Ascending aorta (tissue), 2 donors: Measurements from ENCODE around the gene PTPRB. TPM values are rescaled to one million over a fixed set of nuclear protein-coding genes. Genes with fewer than 3 reads are reported as not detected.
"Not testable (repeated sequence)": the region's sequence is repeated elsewhere in the genome, so short reads cannot be mapped to it uniquely, and the experiment has no call there.

Source experiments
- DNase-seq, 2 donors: peaks; one replicate each; pipeline ENCODE4 v3.0.0-alpha.2; 2019; ENCODE audit warnings: low spot score in 2 of 2
- H3K27ac ChIP-seq, 2 donors: fragments of 200-600 bp; sonication (generic); one replicate each; pipeline ENCODE4 v1.5.1; 2016 to 2017; ENCODE audit warnings: mild to moderate bottlenecking in 1 of 2
- H3K27me3 ChIP-seq: fragments of 200-600 bp; sonication (generic); one replicate; pipeline ENCODE4 v1.5.1; 2017
- H3K36me3 ChIP-seq, 2 donors: fragments of 200-600 bp; sonication (generic); one replicate each; pipeline ENCODE4 v1.5.1; 2016
- H3K4me1 ChIP-seq, 2 donors: fragments of 200-600 bp; sonication (generic); one replicate each; pipeline ENCODE4 v1.5.1; 2016 to 2017; ENCODE audit warnings: mild to moderate bottlenecking in 1 of 2
- H3K4me3 ChIP-seq, 2 donors: fragments of 200-600 bp; sonication (generic); one replicate each; pipeline ENCODE4 v1.5.1; 2016 to 2017; ENCODE audit warnings: mild to moderate bottlenecking in 1 of 2
- H3K9me3 ChIP-seq, 2 donors: fragments of 200-600 bp; sonication (generic); one replicate each; pipeline ENCODE4 v1.5.1; 2016
- CTCF ChIP-seq, 3 experiments: fragments of 200-600 bp in 2 of 3; fragments of 450-650 bp in 1 of 3; sonication (generic) in 2 of 3; IDR thresholded peaks; one replicate each; pipeline ENCODE4 v1.5.1; 2016 to 2019; ENCODE audit warnings: antibody characterized with exemption in 3 of 3, mild to moderate bottlenecking in 1 of 3, moderate library complexity in 1 of 3
- intact Hi-C: fragments of 100-400 bp; cut with DNase I; formaldehyde crosslinking; loops from one replicate; pipeline ENCODE4 v1.15.1; 2023
- total RNA-seq: library from RNA; depleted of rRNA; stranded (reverse); fragments of >200 nt; gene quantifications from one replicate; pipeline ENCODE4 v1.1.0, GENCODE V29; 2016

Gene PTPRB
- total RNA-seq, 1 donor from 2014 or later, result 49.5 TPM

GRCh38 chr12:70520847-70521246 lies 116.4 kb downstream of the PTPRB start:
- H3K4me1 ChIP-seq, result no peaks in the 10 kb centered on the region
- H3K27me3 ChIP-seq, result no peaks in the 10 kb centered on the region
- TF ChIP-seq CTCF (IDR thresholded peaks at IDR 0.05), result no peak
- intact Hi-C loops, result no loop called here
- H3K36me3 ChIP-seq, result no peaks in the 10 kb centered on the region
- no peaks in the 10 kb centered on the region for H3K9me3 ChIP-seq
- H3K27ac ChIP-seq, result no peak overlapping the region
- H3K4me3 ChIP-seq, result no peak overlapping the region
- no peak for DNase-seq

- intact Hi-C loops, result no loop called here
- Histone ChIP-seq H3K4me3 (no peak overlapping the region), H3K36me3 (no peaks in the 10 kb centered on the region), H3K9me3 (no peaks in the 10 kb centered on the region), H3K4me1 (no peaks in the 10 kb centered on the region), H3K27ac (no peak overlapping the region), H3K27me3 (no peaks in the 10 kb centered on the region)
- TF ChIP-seq CTCF (IDR thresholded peaks at IDR 0.05), result no peak
- DNase-seq, result no peak
Measured at GRCh38 chr12:70513426-70513825, 123.8 kb downstream of the PTPRB start.

- DNase-seq, result no peak
- Histone ChIP-seq H3K9me3 (no peaks in the 10 kb centered on the region), H3K27me3 (no peaks in the 10 kb centered on the region), H3K4me3 (no peak overlapping the region), H3K27ac (no peak overlapping the region), H3K4me1 (no peaks in the 10 kb centered on the region), H3K36me3 (no peaks in the 10 kb centered on the region)
- TF ChIP-seq CTCF (IDR thresholded peaks at IDR 0.05), result no peak
- intact Hi-C loops, result no loop called here
Measured at GRCh38 chr12:70508178-70508577, 129.1 kb downstream of the PTPRB start.

- no peaks in the 10 kb centered on the region for H3K4me1 ChIP-seq
- DNase-seq, result no peak
- H3K27ac ChIP-seq, result no peak overlapping the region
- no peaks in the 10 kb centered on the region for H3K9me3 ChIP-seq
- no peak for TF ChIP-seq CTCF (IDR thresholded peaks at IDR 0.05)
- intact Hi-C loops, result no loop called here
- no peaks in the 10 kb centered on the region for H3K27me3 ChIP-seq
- H3K36me3 ChIP-seq, result no peaks in the 10 kb centered on the region
- H3K4me3 ChIP-seq, result no peak overlapping the region
Measured at GRCh38 chr12:70507442-70507841, 129.8 kb downstream of the PTPRB start.

- intact Hi-C loops, result no loop called here
- no peaks in the 10 kb centered on the region for H3K27me3 ChIP-seq
- H3K36me3 ChIP-seq, result no peaks in the 10 kb centered on the region
- no peak for DNase-seq
- TF ChIP-seq CTCF (IDR thresholded peaks at IDR 0.05), result no peak
- H3K9me3 ChIP-seq, result no peaks in the 10 kb centered on the region
- H3K4me3 ChIP-seq, result no peak overlapping the region
- H3K4me1 ChIP-seq, result no peaks in the 10 kb centered on the region
- no peak overlapping the region for H3K27ac ChIP-seq
Measured at GRCh38 chr12:70497508-70497907, 139.7 kb downstream of the PTPRB start.

GRCh38 chr12:70492904-70493303 lies 144.3 kb downstream of the PTPRB start:
- H3K9me3 ChIP-seq, H3K27ac ChIP-seq, H3K4me1 ChIP-seq, H3K36me3 ChIP-seq, DNase-seq, intact Hi-C loops, H3K27me3 ChIP-seq, H3K4me3 ChIP-seq: not testable (repeated sequence)

- H3K27ac ChIP-seq, H3K36me3 ChIP-seq, H3K27me3 ChIP-seq, DNase-seq, H3K9me3 ChIP-seq, intact Hi-C loops, H3K4me1 ChIP-seq, H3K4me3 ChIP-seq: not testable (repeated sequence)
Measured at GRCh38 chr12:70490928-70491327, 146.3 kb downstream of the PTPRB start.
